H4 (cell line): Measurements from ENCODE around the gene DTX3. TPM values are rescaled to one million over a fixed set of nuclear protein-coding genes. Genes with fewer than 3 reads are reported as not detected.
A peak's percentile ranks its signal among the peaks of the same experiment; 100 is the strongest.
"Not testable (repeated sequence)": the region's sequence is repeated elsewhere in the genome, so short reads cannot be mapped to it uniquely, and the experiment has no call there.

Source experiments
- DNase-seq: peaks from one replicate; pipeline ENCODE4 v3.0.0-alpha.2; 2015; ENCODE audit warnings: low spot score
- total RNA-seq: library from RNA; depleted of rRNA; stranded (reverse); fragments of >200 nt; shearing (Covaris generic); gene quantifications from 2 replicates; pipeline ENCODE4 v1.2.3, GENCODE V29; 2014; rRNA removed

The DTX3 gene
- total RNA-seq, 1 experiment from 2014 or later, result 10.7 TPM

DNA sequence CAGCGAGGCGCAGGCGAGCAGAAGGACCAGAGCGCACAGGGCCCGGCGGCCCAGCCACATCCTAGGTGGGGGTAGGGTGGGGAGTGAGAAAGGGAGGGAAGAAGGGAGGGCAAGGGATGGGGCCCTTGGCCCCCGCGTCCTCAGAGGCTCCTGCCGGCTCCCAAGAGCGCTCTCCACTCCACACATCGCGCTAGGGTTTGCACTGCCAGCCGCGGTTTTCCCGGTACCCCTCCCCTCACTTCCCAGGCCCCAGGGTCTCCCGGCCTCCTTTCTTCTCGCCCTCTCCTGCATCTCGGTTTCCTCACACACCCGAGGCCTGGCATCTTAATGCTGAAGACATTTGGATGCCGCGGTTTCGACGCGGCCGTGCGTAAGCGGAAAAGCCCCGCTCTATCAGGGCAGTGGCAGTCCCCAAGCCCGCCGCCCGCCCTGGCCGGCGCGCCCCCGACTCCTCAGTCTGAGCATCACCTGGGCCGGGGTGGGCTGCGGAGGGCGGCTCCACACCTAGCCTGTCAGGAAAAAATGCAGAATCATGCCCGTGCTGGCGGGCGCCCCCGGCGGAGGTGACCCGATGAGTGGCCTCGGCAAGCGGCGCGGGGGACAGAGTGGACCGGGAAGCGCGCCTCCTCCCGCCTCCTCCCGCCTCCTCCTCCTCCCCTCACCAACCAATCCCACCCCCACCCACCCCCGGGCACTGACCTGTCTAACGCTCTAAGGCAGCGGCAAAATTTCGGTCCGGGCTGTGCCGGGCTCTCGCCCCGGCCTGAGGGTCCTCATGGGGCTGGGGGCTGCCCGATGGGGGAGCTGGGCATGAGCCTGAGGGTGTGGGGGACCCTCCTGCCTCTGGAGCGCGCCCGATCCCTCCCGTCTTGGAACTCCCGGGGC is 27.7 kb downstream of the DTX3 start:
- DNase-seq, result no peak

DNA sequence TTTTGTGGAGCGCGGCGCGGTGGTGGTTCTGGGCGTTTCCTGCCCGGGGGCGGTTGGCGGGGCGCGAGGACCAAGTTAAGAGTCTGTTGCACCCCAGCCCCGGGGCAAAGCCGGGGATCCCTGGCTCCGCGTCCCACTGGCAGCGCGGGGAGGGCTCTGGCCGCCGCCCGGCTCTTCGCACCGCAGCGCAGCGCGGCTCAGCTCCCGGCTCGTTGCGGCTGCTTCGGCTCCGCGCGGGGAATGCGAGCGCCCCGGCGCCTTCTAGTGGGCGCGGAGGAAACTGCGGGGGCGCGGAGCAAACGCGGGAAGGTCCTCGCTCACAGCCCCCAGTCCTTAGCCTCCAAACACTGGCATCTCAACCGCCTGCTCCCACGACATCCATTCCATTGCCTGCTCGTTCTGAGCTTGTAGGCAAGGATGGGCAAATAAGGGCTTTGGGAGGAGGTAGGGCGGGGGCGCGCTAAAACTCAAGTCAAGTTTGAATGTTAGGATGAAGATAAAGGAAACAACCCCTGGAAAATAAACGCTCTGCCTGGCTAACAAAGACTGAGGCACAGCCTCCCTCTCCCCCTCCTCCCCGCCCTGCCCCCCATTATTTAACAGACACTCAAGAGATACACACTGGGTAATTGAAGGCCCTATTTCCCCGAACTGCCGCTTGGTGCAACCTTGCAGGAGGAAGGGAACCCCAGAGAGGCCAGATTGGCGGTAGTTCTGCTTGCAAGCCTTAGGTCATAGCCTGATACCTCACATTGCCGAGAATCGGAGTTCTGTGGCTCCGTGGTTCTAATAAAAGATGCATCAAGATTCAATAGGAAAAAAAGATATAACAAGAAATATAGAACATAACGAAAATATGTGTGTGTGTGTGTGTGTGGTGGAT is 28.6 kb downstream of the DTX3 start, which contains the start of gene B4GALNT1:
Gene B4GALNT1 (minus strand): TSS at position 244 of the 883 bp plus-strand sequence. CDS start 1,069 bp downstream, outside the sequence.
- DNase-seq, result peak; percentile 33

DNA sequence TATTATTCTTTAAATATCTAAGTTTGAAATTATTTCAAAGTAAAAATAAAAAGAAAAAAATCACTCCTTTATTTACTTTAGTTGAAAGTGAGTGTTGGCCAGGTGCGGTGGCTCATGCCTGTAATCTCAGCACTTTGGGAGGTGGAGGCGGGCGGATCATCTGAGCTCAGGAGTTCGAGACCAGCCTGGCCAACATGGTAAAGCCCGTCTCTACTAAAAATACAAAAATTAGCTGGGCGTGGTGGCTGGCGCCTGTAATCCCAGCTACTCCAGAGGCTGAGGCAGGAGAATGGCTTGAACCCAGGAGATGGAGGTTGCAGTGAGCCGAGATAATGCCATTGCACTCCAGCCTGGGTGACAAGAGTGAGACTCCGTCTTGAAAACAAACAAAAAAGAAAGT is 32.1 kb downstream of the DTX3 start:
- DNase-seq, result not testable (repeated sequence)

DNA sequence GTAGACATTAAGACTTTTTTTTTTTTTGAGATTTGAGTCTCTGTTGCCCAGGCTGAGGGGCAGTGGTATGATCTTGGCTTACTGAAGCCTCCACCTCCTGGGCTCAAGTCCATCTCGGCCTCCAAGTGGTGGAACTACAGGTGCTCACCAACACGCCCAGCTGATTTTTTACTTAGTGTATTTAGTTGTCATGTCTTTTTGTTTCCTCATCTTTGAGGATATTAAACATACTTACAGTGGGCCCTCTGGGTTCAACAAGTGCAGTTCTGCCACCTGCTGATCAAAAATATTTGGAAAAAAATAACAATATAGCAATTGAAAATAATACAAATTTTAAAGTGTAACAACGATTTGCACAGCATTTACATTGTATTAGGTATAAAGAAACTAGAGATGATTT is 32.7 kb downstream of the DTX3 start:
- DNase-seq, result no peak

DNA sequence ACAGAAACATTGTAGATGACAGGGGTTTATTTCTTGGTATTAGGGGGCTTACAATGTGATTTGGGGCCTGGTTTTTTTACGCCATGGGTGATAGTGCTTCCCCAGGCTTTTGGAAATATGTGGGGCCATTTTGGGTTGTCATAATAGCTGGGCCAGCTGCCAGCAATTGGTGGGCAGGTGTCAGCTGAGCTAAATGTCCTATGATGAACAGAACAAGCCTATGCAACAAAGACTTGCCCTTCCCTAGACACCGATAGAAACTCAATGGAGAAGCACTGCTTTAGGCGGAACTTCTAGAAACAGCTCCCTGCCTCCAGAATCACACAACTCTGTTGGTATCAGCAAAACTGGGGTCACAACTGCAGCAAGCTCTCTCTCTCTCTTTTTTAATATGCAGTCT is 33.5 kb downstream of the DTX3 start:
- DNase-seq, result no peak

DNA sequence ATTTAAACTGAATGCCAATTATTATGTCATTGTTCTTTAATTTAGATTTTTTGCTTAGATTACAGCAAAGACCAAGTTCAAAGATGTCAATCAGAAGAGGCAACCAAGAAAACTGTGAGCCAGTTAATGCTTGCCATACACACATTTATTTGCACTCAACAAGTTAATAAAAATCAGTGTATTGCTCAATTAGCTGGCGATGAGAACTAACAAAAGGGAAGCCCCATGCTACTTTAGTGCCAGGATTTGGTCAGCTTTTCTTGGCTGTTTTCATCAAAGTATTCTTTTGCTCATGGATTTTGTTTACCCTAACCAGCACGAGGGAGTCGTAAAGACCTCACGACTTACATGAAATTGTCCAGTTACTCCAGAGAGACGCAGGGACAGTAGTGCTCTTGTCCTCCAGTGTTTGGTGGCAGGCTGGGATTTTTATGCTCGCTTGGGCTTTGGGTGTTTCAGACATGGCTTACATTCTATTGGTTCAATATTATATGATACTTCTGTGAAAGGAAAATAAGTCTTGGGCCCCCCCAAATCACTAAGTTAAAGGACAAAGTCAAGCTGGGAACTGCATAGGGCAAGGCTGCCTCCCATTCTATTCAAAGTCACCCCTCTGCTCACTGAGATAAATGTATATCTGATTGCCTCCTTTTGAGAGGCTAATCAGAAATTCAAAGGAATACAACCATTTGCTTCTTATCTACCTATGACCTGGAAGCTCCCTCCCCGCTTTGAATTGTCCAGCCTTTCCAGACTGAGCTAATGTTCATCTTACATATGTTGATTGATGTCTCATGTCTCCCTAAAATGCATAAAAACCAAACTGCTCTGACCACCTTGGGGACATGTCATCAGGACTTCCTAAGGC is 35.8 kb downstream of the DTX3 start:
- no peak for DNase-seq

DNA sequence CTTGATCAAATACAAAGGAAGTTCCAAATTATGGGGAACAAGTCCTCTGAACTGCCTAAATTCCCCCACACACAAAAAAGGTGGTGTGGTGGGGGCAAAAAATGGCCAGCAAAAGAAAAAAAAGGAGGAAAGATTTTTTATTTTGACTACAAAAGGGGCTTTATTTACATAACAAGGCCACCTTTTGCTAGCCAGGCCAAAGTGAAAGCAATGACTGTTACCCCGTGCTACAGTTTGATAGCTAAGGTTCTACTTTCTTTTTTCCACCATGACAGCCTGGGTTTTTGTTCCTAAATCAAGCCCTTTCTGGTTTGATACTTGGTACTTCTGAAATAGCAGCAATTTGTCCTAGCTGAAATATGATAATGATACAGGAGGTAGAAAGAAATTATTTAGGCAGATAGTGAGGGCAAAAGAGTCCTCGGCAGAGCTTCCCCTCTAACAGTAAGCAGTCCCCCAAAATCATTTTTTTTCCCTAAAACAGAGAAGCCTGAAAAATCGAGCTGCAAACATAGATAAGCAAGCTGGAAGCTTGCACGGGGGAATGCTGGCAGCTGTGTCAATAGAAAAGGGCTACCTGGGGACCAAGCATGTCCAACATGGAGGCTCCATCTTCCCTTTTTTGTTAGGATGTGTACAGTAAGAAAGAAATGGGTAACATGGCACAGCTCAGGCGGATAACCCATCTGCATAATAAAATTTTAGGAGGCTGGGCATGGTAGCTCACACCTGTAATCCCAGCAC is 37.2 kb downstream of the DTX3 start:
- DNase-seq, result no peak

DNA sequence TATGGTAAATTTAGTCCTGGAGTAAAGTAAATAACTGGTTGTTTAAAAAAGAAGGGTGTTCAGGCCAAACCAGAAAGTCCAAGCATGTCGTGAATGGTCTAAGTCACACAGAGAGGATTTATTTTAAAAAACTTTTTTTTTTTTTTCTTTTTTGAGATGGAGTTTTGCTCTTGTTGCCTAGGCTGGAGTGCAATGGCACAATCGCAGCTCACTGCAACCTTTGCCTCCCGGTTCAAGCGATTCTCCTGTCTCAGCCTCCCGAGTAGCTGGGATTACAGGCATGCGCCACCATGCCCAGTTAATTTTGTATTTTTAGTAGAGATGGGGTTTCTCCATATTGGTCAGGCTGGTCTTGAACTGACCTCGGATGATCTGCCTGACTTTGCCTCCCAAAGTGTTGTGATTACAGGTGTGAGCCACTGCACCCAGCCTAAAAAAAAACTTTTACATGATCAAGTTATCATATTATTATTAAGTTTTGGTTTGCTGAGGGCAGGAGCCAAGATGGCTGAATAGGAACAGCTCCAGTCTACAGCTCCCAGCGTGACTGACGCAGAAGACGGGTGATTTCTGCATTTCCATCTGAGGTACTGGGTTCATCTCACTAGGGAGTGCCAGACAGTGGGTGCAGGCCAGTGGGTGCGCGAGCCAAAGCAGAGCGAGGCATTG is 41.5 kb downstream of the DTX3 start:
- not testable (repeated sequence) for DNase-seq

DNA sequence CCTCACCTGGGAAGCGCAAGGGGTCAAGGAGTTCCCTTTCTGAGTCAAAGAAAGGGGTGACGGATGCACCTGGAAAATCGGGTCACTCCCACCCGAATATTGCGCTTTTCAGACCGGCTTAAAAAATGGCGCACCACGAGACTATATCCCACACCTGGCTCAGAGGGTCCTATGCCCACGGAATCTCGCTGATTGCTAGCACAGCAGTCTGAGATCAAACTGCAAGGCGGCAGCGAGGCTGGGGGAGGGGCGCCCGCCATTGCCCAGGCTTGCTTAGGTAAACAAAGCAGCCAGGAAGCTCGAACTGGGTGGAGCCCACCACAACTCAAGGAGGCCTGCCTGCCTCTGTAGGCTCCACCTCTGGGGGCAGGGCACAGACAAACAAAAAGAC is 42.0 kb downstream of the DTX3 start:
- DNase-seq, result not testable (repeated sequence)

DNA sequence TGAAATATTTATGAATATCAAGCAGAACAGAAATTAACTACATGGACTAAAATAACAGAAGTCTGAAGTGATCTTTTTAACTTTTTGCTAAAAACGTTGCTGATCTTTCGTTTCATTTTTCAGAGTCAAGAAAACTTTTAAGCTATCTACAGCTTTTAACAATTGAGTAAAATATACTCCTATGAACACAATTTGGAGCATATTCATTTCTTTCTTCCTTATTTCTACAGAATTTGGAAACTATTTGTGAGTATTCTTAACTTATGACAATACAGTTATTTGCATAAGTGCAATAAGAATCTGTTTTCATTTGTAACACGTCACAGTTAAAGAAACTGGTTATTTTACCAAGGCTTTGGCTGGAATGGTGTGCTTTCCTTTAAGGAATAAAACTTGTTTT is 49.4 kb downstream of the DTX3 start:
- DNase-seq, result no peak

DNA sequence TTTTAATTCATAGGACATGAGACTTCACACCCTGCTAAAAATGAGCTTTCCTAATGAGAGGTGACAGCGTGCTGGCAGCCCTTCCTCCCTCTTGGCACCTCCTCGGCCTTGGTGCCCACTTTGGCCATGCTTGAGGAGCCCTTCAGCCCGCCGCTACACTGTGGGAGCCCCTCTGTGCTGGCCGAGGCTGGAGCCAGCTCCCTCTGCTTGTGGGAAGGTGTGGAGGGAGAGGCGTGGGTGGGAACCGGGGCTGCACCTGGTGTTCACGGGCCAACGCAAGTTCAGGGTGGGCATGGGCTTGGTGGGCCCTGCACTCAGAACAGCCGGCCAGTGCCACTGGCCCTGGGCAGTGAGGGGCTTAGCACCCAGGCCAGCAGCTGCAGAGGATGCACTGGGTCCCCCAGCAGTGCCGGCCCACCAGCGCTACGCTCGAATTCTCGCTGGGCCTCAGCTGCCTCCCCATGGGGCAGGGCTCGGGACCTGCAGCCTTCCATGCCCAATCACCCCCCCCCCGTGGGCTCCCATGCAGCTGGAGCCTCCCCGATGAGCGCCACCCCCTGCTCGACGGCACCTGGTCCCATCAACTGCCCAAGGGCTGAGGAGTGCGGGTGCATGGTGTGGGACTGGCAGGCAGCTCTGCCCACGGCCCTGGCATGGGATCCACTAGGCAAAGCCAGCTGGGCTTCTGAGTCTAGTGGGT is 51.1 kb downstream of the DTX3 start:
- no peak for DNase-seq

DNA sequence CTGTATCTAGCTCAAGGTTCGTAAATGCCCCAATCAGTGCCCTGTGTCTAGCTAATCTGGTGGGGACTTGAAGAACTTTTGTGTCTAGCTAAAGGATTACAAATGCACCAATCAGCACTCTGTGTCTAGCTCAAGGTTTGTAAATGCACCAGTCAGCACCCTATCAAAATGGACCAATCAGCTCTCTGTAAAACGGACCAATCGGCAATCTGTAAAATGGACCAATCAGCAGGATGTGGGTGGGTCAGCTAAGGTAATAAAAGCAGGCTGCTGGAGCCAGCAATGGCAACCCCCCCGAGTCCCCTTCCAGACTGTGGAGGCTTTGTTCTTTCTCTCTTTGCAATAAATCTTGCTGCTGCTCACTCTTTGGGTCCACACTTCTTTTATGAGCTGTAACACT is 51.8 kb downstream of the DTX3 start:
- DNase-seq, result not testable (repeated sequence)

DNA sequence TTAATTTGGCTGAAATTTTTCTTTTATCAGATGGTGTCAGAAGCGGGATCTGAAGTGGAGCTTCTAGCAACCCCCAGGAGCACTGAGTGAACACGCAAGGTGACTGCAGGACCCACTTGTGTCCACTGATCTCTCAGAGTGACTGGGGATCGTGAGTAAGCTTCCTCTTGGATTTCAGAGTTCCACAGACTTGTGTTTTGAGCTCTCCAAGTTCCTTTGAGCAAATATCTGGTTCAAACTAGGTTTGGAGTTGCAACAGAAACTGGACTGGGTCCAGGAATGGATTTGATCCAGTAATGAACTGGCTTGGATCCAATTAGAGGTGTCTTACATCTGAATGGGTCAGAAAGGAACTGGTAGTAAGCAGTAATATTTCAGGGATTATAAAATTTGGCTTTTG is 53.1 kb downstream of the DTX3 start:
- no peak for DNase-seq

DNA sequence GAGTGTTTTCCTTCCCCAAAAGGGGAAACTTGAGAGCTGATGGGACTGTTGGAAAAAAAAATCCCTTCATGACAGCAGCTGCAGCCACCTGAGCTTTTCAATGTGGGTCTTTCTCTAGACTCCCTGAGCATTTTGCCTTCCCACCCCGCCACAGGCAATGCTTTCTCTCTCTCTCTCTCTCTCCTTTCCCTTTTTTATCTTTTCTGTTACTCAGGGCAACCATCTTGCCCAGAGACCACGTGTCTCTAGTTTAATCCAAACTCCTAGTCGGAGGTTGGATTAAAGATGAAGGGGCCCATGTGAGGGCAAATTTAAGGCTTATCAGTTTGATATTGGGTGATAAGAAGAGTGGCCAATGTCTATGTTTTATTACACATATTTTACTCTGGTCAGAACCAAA is 54.3 kb downstream of the DTX3 start:
- no peak for DNase-seq

Other genes with a start within 250 kb of the DTX3 start
- 9.5 and 12.3 TPM in 2 replicates for gene R3HDM2, start 173.8 kb upstream of the DTX3 start, total RNA-seq
- not detected in 2 replicates for gene INHBC, start 170.0 kb upstream of the DTX3 start, total RNA-seq
- gene INHBE, start 149.5 kb upstream of the DTX3 start, total RNA-seq, result 16.1 and 24.8 TPM in 2 replicates
- 5.7 and 6.3 TPM in 2 replicates for gene GLI1, start 145.0 kb upstream of the DTX3 start, total RNA-seq
- not detected in 2 replicates for gene ARHGAP9, start 125.0 kb upstream of the DTX3 start, total RNA-seq
- gene MARS1, start 116.8 kb upstream of the DTX3 start, total RNA-seq, result 118 and 121 TPM in 2 replicates
- gene DDIT3, start 84.3 kb upstream of the DTX3 start, total RNA-seq, result 43.2 and 50.1 TPM in 2 replicates
- 1.5 and 3.1 TPM in 2 replicates for gene MBD6, start 82.0 kb upstream of the DTX3 start, total RNA-seq
- gene DCTN2, start 57.6 kb upstream of the DTX3 start, total RNA-seq, result 76.6 and 109 TPM in 2 replicates
- 0.27 TPM in 1 of 2 replicates, not detected in the other for gene KIF5A, start 54.8 kb upstream of the DTX3 start, total RNA-seq
- gene PIP4K2C, start 13.6 kb upstream of the DTX3 start, total RNA-seq, result 24.4 and 27.2 TPM in 2 replicates
- 8.5 and 11.7 TPM in 2 replicates for gene ARHGEF25, start 6.6 kb downstream of the DTX3 start, total RNA-seq
- gene B4GALNT1, start 28.4 kb downstream of the DTX3 start, total RNA-seq, result 64.3 and 77.3 TPM in 2 replicates
- 221 and 235 TPM in 2 replicates for gene OS9, start 89.3 kb downstream of the DTX3 start, total RNA-seq
- gene AGAP2, start 133.9 kb downstream of the DTX3 start, total RNA-seq, result 0.99 and 2.4 TPM in 2 replicates
- 64.1 and 76.5 TPM in 2 replicates for gene TSPAN31, start 140.2 kb downstream of the DTX3 start, total RNA-seq
- gene CDK4, start 147.5 kb downstream of the DTX3 start, total RNA-seq, result 298 and 323 TPM in 2 replicates
- 5.5 and 7.3 TPM in 2 replicates for gene MARCHF9, start 150.3 kb downstream of the DTX3 start, total RNA-seq
- gene CYP27B1, start 162.3 kb downstream of the DTX3 start, total RNA-seq, result 0.48 TPM in 1 of 2 replicates, not detected in the other
- gene METTL1, start 167.3 kb downstream of the DTX3 start, total RNA-seq, result 2.5 and 8.1 TPM in 2 replicates
- gene EEF1AKMT3, start 167.8 kb downstream of the DTX3 start, total RNA-seq, result 4.1 and 7.9 TPM in 2 replicates
- gene TSFM, start 178.0 kb downstream of the DTX3 start, total RNA-seq, result 41.3 and 58.6 TPM in 2 replicates
- gene AVIL, start 213.9 kb downstream of the DTX3 start, total RNA-seq, result 2.0 and 4.3 TPM in 2 replicates
- gene CTDSP2, start 241.9 kb downstream of the DTX3 start, total RNA-seq, result 36.1 and 44.8 TPM in 2 replicates